ENCODE data around the gene SLC12A9.

Gene SLC12A9

DNA sequence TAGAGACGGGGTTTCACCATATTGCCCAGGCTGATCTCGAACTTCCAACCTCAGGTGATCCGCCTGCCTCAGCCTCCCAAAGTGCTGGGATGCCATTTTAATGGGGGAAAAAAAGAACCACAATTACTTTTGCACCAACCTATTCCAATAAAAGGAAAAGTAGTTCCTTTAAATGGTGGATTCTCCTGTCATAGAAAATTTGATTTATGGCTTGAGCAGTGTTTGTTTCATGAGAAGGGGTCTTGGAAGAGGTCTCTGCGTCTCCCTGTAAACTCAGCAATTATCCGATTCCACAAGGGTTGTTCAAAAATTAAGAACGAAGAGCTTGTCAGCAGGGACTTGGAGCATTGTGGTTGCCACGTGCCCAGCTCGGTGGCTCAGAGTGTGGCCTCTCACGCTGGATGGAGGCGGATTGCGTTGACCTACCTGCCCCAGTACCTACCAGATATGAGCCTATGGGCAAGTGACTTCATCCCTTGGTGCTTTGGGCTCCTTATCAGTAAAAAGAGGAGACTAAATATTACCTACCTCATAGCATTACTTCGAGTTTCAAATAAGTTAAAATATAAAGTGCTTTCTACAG lies 11.8 kb downstream of the SLC12A9 start:
- DNase-seq (ENCODE audit: low read depth) = no peak

- no peak for DNase-seq (ENCODE audit: low read depth)
These were observed 12.9 kb downstream of the SLC12A9 start for GRCh38 chr7:100865372-100865911.

GRCh38 chr7:100865938-100866728 lies 13.6 kb downstream of the SLC12A9 start:
- no peak for DNase-seq (ENCODE audit: low read depth)

- DNase-seq (ENCODE audit: low read depth) = no peak
These were observed 14.2 kb downstream of the SLC12A9 start for GRCh38 chr7:100866729-100867039.

- peak; percentile 93 for DNase-seq (ENCODE audit: low read depth)
These were observed 14.7 kb downstream of the SLC12A9 start, which contains the start of gene TRIP6 for GRCh38 chr7:100867040-100867775. TRIP6 (plus strand) TSS chr7:100867387; CDS start chr7:100867498, 111 bp downstream.

DNA sequence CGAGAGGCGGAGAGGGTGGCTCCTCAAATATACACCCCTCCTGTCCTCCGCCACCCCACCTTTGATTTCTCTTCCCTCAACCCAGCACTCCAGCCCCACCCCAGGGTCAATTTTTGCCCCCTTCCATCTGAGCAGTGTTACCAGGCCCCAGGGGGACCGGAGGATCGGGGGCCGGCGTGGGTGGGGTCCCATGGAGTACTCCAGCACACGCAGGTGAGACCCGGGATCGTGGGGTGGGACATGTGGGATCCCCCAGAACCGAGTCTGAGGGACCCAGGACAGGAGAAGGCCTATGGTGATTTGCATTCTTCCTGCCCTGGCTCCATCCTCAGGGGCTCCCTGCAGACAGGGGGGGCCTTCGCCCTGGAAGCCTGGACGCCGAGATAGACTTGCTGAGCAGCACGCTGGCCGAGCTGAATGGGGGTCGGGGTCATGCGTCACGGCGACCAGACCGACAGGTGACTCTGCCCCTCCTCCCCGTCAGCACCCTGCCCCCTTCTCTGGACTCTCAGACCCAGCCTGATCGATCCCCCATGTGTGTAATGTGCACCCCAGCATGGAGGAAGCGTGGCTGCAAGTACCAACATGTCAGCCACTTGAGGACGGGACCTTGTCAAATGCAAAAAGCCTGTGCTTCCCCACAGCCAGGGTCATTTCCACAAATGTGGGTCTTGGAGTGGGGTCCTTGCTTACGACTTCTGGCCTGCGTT lies 15.4 kb downstream of the SLC12A9 start:
- DNase-seq (ENCODE audit: low read depth) = peak; percentile 22

GRCh38 chr7:100873599-100874299 lies 21.2 kb downstream of the SLC12A9 start:
- DNase-seq (ENCODE audit: low read depth) = no peak

DNA sequence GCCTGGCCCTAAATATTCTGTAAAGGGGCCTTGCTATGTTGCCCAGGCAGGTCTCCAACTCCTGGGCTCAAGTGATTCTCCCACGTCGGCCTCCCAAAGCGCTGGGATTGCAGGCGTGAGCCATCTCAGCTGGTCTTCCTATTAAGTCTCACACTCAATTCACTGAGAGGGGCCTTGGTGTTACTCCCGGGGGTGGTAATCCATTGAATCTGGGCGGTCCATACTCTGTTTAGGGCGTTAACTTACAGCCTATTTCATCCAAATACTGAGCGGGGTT lies 21.7 kb downstream of the SLC12A9 start:
- DNase-seq (ENCODE audit: low read depth) = no peak

GRCh38 chr7:100874577-100875355 lies 22.3 kb downstream of the SLC12A9 start, which contains the start of gene SRRT:
SRRT (plus strand) TSS chr7:100875103; CDS start chr7:100875591, 488 bp downstream.
- DNase-seq (ENCODE audit: low read depth) = peak; percentile 98

- no peak for DNase-seq (ENCODE audit: low read depth)
These were observed 22.8 kb downstream of the SLC12A9 start for GRCh38 chr7:100875356-100875751.

GRCh38 chr7:100878013-100878412 lies 25.5 kb downstream of the SLC12A9 start:
- DNase-seq (ENCODE audit: low read depth) = no peak

- DNase-seq (ENCODE audit: low read depth) = no peak
These were observed 26.2 kb downstream of the SLC12A9 start for GRCh38 chr7:100878685-100879084.

DNA sequence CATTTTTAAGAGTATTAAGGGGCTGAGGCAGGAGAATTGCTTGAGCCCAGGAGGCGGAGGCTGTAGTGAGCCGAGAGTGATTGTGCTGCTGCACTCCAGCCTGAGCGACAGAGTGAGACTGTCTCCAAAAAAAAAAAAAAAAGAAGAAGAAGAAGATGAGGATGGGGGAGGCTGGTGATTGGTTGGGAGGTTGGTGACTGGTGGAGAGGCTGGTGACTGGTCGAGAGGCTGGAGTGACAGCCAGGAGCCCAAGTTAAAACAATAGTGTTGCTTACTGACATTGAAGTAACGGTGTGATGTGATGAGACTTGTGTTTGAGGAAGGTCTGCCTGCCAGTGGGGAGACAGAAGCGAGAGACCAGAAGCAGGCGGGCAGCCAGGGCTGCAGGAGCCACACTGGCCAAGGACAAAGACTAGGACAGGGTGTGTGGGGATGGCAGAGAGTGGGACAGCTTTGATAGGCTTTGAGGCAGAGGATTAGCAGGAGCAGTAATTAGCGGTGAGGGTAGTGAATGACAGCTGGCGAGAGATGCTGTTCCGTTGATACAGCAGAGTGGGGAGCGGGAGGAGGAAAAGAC lies 27.3 kb downstream of the SLC12A9 start:
- DNase-seq (ENCODE audit: low read depth) = no peak

DNA sequence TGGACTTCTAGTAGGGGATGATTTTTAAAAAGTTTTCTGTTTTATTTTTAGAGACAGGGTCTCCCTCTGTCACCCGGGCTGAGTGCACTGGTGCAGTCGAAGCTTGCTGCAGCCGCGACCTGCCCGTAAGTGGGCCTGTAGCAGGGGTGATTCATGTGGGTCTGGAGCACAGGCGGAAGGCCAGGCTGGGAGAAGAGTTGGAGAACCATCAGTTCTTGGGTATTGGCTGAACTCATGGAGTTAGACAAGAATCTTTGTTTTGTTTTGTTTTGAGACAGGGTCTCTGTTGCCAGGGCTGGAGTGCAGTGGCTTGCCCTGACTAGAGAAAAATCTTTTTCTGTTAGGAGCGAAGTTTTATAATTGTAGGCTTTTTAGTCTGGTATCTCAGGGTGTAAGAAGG lies 28.1 kb downstream of the SLC12A9 start:
- no peak for DNase-seq (ENCODE audit: low read depth)

- DNase-seq (ENCODE audit: low read depth) = no peak
These were observed 28.6 kb downstream of the SLC12A9 start for GRCh38 chr7:100881136-100881535.

DNA sequence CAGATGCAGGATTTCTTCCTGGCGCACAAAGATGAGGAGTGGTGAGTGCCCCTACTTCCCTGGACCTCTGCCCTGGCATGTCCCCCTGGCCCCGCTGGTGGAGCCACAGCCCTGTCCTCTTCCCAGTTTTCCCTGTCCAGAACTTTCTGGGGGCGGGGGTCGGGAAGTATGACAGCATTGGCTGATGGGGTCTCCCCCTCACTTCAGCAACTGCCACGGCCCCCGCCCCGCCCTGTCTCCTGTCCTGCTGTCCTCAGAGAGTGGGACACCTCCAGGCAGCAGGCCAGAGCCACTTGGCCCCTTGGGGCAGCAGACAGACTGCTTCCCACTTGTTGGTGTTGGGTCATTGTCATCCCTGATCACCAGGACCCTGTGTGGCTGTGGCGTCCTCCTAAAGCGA lies 29.7 kb downstream of the SLC12A9 start:
- no peak for DNase-seq (ENCODE audit: low read depth)

- no peak for DNase-seq (ENCODE audit: low read depth)
These were observed 30.4 kb downstream of the SLC12A9 start for GRCh38 chr7:100882785-100883526.

GRCh38 chr7:100884736-100885439 lies 32.4 kb downstream of the SLC12A9 start:
- no peak for DNase-seq (ENCODE audit: low read depth)
